Sigmoid colon (tissue), 4 donors: ENCODE data around the gene PLB1.

Experiments used
- POLR2A ChIP-seq, 2 donors: fragments of 450-650 bp; IDR thresholded peaks; one replicate each; pipeline ENCODE4 v1.6.1; 2016; ENCODE audit warnings: antibody characterized with exemption in 2 of 2, mild to moderate bottlenecking in 2 of 2, moderate library complexity in 2 of 2
- POLR2AphosphoS5 ChIP-seq, 4 donors: sonication (generic); formaldehyde crosslinking; IDR thresholded peaks; one replicate each; pipeline ENCODE4 v1.6.1; 2017; ENCODE audit warnings: antibody characterized with exemption in 4 of 4
- TF ChIP-seq, protein P1 (sequence below), 4 experiments: fragments of 450-650 bp in 3 of 4; fragments of 200-600 bp in 1 of 4; IDR thresholded peaks; one replicate each; pipeline ENCODE4 v1.5.1; 2016 to 2019; ENCODE audit warnings: antibody characterized with exemption in 4 of 4, mild to moderate bottlenecking in 3 of 4, moderate library complexity in 2 of 4

GRCh38 chr2:28628987-28629386 is 133.1 kb downstream of the PLB1 start:
- TF ChIP-seq, protein P1, sequence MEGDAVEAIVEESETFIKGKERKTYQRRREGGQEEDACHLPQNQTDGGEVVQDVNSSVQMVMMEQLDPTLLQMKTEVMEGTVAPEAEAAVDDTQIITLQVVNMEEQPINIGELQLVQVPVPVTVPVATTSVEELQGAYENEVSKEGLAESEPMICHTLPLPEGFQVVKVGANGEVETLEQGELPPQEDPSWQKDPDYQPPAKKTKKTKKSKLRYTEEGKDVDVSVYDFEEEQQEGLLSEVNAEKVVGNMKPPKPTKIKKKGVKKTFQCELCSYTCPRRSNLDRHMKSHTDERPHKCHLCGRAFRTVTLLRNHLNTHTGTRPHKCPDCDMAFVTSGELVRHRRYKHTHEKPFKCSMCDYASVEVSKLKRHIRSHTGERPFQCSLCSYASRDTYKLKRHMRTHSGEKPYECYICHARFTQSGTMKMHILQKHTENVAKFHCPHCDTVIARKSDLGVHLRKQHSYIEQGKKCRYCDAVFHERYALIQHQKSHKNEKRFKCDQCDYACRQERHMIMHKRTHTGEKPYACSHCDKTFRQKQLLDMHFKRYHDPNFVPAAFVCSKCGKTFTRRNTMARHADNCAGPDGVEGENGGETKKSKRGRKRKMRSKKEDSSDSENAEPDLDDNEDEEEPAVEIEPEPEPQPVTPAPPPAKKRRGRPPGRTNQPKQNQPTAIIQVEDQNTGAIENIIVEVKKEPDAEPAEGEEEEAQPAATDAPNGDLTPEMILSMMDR (IDR thresholded peaks at IDR 0.05): no peak
- TF ChIP-seq POLR2A (IDR thresholded peaks at IDR 0.05) (no peak), POLR2AphosphoS5 (IDR thresholded peaks at IDR 0.05) (no peak)
